OCI-M1 (cell line): ENCODE measurements around the gene TWF2.

ENCODE experiments used
- DNase-seq: peaks from one replicate; lab custom pipeline; 2025; lab: John Stamatoyannopoulos, UW

TWF2 gene

DNA sequence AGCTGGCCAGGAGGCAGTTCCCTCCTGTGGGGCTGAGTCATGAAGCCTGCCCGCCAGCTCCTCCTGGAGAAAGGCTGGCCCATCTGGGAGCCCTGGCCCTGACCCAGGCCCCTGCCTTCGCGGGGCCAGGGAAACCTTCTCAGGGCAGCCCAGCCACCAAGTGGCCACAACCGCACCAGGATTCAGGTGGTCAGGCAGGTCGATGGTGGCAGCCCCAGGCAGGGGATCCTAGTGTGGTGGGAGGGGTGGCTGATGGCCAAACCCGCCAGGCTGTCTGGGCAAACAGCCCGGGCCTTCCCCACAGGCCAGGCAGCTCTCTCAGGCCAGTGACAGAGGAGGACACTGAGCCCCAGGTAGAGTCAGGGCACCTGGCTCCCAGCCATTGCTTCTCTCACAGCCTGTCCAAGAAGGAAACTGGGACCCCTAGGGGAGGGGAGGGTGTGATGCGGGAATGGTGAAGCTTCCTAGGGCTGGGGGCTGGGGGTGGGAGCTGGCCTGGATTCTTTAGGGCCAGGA is 1.2 kb downstream of the TWF2 start:
- DNase-seq, result peak; percentile 73

DNA sequence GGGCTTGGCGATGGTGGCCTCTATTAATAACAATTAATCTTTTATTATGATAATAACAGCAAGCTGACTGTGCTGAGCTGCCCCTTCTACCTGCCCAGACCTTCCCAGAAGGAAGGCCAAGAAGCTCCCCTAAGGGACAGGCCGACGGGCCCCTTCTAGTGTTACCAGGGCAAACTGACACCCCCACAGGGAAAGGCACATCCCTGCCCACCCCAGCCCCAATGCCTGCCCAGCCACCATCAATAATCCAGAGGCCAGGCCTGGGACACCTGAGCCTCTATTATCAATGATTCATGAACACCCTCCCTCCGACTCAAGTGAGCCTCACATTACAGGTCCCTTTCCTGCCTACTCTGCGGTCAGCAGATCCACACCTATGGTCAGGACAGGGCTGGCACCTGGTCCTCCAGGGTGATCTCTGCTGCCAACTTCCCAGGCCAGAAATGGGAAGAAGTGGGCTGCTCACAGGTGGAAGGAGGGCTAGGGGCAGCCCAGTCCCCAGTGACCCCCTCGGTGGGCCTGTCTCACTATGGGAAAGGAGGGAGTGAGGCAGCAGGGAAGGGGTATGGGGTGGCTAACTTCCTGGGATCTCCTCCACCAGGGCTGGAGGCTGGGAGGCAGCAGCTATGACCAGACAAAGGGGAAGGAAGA is 1.8 kb downstream of the TWF2 start:
- no peak for DNase-seq

- DNase-seq, result no peak
Measured at GRCh38 chr3:52236424-52236886, 2.5 kb downstream of the TWF2 start.

GRCh38 chr3:52234516-52235447 is 4.2 kb downstream of the TWF2 start:
- DNase-seq, result no peak

DNA sequence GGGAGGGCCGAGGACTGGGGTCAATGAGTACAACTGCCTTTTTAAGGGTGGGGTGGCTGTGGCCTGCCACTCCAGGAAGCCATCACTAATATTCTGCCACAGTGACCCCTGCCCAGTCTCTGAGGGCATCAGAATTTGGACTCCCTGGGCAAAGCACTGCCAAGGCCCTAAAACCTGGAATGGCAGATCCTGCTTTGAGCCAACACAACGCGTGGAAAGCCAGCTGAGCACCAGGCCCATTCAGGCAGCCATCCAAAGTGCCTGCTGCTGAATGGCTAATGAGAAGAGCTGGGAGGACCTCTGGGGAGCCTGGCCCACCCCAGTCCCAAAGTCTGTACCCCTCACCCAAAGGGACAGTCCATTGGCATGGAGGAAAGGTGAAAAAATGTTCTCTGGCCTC is 5.0 kb downstream of the TWF2 start:
- no peak for DNase-seq

- no peak for DNase-seq
Measured at GRCh38 chr3:52233108-52233591, 5.8 kb downstream of the TWF2 start.

- no peak for DNase-seq
Measured at GRCh38 chr3:52232279-52233107, 6.5 kb downstream of the TWF2 start.

DNA sequence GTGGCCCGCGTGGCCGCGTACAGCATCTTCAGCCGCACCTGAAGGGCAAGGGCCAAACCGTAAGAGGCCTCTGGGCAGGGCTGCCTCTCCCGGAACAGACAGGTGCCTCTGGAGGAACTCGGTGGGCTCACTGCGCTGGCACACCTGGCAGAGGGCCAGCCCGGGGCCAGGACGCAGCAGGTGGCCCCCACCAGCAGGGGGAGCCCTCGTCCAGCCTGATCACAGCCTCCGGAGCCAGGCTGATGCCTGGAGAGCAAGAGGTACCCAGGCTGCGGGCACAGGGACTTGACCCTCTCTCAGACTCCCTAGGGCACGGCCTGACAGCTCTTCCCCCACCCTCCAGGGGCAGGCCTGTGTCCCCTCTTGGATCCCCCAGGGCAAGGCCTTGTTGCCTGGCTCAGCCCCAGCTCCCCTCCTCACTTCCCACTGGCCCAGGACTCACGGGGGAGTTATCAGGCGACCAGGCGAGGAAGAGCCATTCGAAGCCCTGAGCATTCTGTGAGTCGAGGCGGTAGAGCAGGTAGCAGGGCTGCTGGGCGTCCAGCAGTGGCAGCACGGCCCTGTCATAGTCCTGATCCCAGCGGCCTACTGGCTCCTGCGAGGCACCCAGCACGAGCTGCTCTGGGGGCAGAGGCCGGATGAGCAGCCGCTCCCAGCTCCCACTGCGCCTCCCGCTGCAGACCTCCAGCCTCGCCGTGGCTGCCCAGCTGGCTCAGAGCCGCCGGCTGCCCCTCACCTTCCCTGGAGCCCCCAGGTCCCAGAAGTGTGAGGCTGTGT is 7.3 kb downstream of the TWF2 start:
- DNase-seq, result peak; percentile 68

GRCh38 chr3:52230889-52231499 is 8.0 kb downstream of the TWF2 start:
- no peak for DNase-seq

DNA sequence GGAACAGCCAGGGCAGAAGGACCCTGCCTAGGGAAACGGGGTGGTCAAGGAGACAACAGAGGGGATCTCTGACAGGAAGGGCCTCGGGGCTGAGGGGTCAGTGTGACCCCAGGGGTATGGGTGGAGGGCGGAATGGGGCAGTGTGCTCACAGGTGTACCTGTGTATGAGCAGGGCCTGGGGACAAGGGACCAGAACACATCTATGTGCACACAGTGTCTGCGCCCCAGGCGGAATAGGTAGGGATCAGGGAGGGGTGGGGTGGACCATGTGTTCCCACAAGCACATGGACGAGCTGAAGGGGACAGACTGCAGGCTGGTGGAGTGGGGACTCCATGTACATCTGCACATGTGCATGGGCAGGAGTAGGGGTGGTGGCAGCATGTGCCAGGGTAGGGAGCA is 8.5 kb downstream of the TWF2 start:
- no peak for DNase-seq

- DNase-seq, result no peak
Measured at GRCh38 chr3:52229656-52230055, 9.3 kb downstream of the TWF2 start.

- DNase-seq, result no peak
Measured at GRCh38 chr3:52228751-52229291, 10.1 kb downstream of the TWF2 start.

DNA sequence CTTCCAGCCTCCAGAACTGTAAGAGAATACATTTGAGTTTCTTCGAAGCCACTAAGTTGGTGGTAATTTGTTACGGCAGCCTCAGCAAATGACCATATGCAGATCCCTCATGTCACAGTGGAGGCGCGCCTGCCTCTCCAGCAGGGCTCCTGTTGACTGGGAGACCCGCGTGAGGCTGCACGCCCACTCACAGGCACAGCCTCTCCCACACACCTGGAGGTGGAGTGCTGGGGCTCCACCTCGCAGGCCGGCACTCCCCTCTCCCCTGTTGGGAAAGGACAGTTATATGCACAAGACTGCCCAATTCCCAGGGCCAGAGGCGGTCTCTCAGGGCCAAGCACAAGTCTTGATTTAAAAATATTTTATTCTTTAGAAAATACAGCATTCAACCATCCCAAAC is 10.7 kb downstream of the TWF2 start:
- DNase-seq, result no peak

DNA sequence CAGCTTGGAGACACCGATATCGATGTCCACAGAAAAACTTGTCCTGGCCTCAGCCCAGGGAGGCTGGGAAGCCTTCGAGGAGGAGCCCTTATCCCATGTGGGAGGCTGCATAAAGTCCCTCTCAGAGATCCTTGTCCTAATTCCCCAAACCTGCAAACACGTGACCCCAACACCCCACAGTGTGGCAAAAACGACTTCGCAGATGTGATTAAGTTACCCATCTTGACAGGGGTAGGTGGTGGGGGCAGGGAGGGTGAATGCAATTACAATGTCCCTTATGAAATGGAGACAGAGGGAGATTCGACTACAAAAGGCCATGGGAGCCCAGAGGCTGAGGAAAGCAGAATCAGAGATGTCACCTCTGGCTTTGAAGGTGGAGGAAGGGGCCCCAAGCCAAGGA is 11.2 kb downstream of the TWF2 start:
- no peak for DNase-seq

GRCh38 chr3:52227117-52227516 is 11.8 kb downstream of the TWF2 start:
- no peak for DNase-seq

DNA sequence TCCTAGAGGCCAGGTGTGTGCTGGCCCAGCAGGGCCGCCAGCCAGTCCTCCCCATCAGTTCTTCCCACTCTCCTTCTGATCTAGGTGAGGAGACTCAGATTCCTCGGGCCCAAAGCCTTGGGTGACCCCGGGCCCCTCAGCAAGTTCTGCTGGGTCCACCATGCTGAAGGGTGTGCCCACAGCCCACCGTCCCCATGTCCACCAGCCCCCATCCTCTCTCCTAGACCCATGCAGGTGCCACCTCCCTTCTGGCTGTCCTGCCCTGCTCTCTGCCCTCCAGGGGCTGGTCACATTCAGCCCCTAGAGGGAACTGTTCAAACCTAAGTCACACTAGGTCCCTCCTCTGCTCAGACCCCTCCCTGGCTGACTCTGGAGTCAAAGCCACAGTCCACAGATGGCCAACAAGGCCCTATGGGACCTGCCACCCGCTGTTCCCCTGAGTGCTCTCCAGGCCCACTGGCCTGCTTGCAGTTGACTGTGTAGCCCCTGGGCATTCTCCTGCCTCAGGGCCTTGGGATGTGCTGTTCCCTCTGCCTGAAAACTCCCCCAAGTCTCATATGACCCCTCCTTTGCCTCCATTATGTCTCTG is 12.6 kb downstream of the TWF2 start:
- DNase-seq, result no peak

DNA sequence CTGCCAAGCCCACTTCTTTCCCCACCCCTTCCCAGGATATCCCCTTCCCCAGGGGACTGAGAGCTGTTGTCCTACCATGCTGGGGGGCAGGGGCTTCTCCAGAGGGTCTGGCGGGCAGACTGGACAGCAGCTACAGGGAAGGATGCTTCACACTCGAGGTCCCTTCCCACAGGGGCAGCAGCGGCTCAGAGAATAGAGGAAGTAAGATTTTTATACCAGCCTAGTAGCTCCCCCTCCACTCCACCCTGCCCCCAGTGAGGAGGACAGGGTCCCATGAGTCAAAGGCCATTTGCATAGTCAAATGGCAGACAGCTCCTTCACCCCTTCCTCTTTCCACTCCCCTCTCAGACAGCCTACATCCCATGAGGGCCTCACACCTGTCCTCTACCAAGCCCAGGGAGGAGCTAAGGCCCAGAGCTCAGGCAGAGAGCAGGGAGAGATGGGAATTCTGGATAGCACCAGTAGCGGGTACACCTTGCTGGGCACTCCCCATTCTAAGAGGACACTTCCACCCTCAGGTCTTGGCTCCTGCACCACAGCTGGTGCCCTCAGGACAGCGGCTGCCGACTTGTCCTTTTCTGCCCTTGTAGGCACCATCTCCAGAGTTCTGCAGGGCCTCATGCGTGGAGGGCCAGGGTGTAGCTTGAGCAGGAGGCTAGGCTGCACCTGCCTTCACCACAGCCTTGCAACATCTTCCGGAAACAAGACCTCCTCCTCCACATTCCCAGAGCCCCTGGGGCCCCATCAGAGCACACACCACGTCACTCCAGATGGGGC is 13.3 kb downstream of the TWF2 start, which contains the start of gene TLR9:
TLR9 (minus strand) TSS at position 194 of the 777 bp plus-strand sequence; CDS start at position 78, 116 bp downstream.
- peak; percentile 69 for DNase-seq

GRCh38 chr3:52223449-52224408 is 15.2 kb downstream of the TWF2 start:
- no peak for DNase-seq
